Measurements from ENCODE around the gene SESTD1. TPM values are rescaled to one million over a fixed set of nuclear protein-coding genes. Genes with fewer than 3 reads are reported as not detected.

The SESTD1 gene
- total RNA-seq, 6 experiments from 2014 or later = 19.7 to 26.6 (median 24.3) TPM

- H3K9me3 Mint-ChIP-seq = no peaks in the 10 kb centered on the region; the same call in 1 of the 2 replicates
- H3K36me3 Mint-ChIP-seq (ENCODE audit: low read depth) = no peaks in the 10 kb centered on the region
- H3K4me1 Mint-ChIP-seq (ENCODE audit: low read depth) = no peaks in the 10 kb centered on the region
- TF ChIP-seq CTCF (IDR thresholded peaks at IDR 0.05) = no peak
- H3K4me3 Mint-ChIP-seq = no peak overlapping the region
- DNase-seq = no peak
- H3K27me3 Mint-ChIP-seq (ENCODE audit: insufficient read depth) = peaks cover 18% of the 10 kb centered on the region
- H3K27ac Mint-ChIP-seq = no peak overlapping the region
Measured at GRCh38 chr2:179304424-179304823, 39.8 kb upstream of the SESTD1 start.

GRCh38 chr2:179302764-179303571, 38.3 kb upstream of the SESTD1 start:
- no peak for DNase-seq
- no peak for TF ChIP-seq CTCF (IDR thresholded peaks at IDR 0.05)
- H3K9me3 Mint-ChIP-seq = no peaks in the 10 kb centered on the region; the same call in 1 of the 2 replicates

GRCh38 chr2:179302149-179302548, 37.5 kb upstream of the SESTD1 start:
- Mint-ChIP-seq H3K27me3 (ENCODE audit: insufficient read depth) (peaks cover 13% of the 10 kb centered on the region), H3K27ac (no peak overlapping the region), H3K4me3 (no peak overlapping the region), H3K4me1 (ENCODE audit: low read depth) (no peaks in the 10 kb centered on the region), H3K36me3 (ENCODE audit: low read depth) (no peaks in the 10 kb centered on the region), H3K9me3 (no peaks in the 10 kb centered on the region; the same call in 1 of the 2 replicates)
- no peak for TF ChIP-seq CTCF (IDR thresholded peaks at IDR 0.05)
- no peak for DNase-seq

More at GRCh38 chr2:179302764-179303571, 38.3 kb upstream of the SESTD1 start:
- no peaks in the 10 kb centered on the region for H3K36me3 Mint-ChIP-seq (ENCODE audit: low read depth)
- H3K4me1 Mint-ChIP-seq (ENCODE audit: low read depth) = no peaks in the 10 kb centered on the region
- no peak overlapping the region for H3K4me3 Mint-ChIP-seq
- no peak overlapping the region for H3K27ac Mint-ChIP-seq
- peaks cover 17% of the 10 kb centered on the region for H3K27me3 Mint-ChIP-seq (ENCODE audit: insufficient read depth)

- no peak for DNase-seq
- no peaks in the 10 kb centered on the region for H3K4me1 Mint-ChIP-seq (ENCODE audit: low read depth)
- H3K36me3 Mint-ChIP-seq (ENCODE audit: low read depth) = no peaks in the 10 kb centered on the region
- no peak overlapping the region for H3K4me3 Mint-ChIP-seq
- H3K27me3 Mint-ChIP-seq (ENCODE audit: insufficient read depth) = peaks cover 13% of the 10 kb centered on the region
- no peak overlapping the region for H3K27ac Mint-ChIP-seq
- no peaks in the 10 kb centered on the region; the same call in 1 of the 2 replicates for H3K9me3 Mint-ChIP-seq
- TF ChIP-seq CTCF (IDR thresholded peaks at IDR 0.05) = no peak
Measured at GRCh38 chr2:179298666-179299065, 34.0 kb upstream of the SESTD1 start.

- no peaks in the 10 kb centered on the region for H3K36me3 Mint-ChIP-seq (ENCODE audit: low read depth)
- no peaks in the 10 kb centered on the region for H3K4me1 Mint-ChIP-seq (ENCODE audit: low read depth)
- DNase-seq = no peak
- H3K27ac Mint-ChIP-seq = no peak overlapping the region
- H3K27me3 Mint-ChIP-seq (ENCODE audit: insufficient read depth) = peaks cover 13% of the 10 kb centered on the region
- no peaks in the 10 kb centered on the region; the same call in 1 of the 2 replicates for H3K9me3 Mint-ChIP-seq
- TF ChIP-seq CTCF (IDR thresholded peaks at IDR 0.05) = no peak
- H3K4me3 Mint-ChIP-seq = no peak overlapping the region
Measured at GRCh38 chr2:179297927-179298326, 33.3 kb upstream of the SESTD1 start.
